ENCODE measurements around the gene PRDM16.

DNA sequence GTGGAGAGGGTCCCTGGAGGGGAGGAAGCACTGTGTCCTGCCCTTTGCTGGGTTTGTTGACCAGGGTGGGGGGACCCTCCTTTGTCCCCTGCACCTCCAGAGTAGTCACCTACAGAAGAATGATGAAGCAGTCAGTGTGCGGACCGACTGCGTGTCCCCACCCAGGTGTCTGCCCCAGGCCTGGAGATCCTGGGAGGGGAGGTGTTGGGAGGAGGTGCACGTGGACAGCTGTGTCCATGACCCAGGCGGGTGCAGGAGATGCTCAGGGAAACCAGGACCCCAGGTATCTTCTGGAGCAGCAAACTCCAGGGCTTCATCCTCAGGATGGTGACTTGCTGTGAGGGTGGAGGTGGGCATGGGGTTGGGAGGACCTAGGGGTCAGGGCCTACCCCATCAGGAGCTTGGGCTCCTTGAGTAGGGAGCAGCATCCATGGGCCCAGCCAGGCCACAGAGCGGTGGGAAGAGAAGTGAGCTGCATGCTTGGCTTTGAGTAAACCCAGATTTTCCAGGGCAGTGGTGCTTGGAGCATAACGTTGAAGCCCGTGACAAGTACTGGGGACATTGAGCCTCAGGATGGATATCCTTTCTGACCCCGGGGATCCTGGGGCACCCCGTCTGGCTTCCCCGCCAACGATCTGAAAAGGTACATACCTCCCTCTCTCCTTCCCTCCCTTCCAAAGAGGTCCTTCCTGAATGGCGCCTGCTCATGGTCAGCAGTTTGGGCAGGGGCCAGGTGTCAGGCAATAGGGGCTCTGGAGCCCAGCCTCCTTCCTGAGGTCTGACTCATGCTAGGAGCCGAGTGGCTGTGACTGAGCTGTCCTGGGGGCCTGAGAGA is 34.1 kb upstream of the PRDM16 start:
- no peak for TF ChIP-seq POLR2A (IDR thresholded peaks at IDR 0.05)
- TF ChIP-seq, protein P1, sequence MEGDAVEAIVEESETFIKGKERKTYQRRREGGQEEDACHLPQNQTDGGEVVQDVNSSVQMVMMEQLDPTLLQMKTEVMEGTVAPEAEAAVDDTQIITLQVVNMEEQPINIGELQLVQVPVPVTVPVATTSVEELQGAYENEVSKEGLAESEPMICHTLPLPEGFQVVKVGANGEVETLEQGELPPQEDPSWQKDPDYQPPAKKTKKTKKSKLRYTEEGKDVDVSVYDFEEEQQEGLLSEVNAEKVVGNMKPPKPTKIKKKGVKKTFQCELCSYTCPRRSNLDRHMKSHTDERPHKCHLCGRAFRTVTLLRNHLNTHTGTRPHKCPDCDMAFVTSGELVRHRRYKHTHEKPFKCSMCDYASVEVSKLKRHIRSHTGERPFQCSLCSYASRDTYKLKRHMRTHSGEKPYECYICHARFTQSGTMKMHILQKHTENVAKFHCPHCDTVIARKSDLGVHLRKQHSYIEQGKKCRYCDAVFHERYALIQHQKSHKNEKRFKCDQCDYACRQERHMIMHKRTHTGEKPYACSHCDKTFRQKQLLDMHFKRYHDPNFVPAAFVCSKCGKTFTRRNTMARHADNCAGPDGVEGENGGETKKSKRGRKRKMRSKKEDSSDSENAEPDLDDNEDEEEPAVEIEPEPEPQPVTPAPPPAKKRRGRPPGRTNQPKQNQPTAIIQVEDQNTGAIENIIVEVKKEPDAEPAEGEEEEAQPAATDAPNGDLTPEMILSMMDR (IDR thresholded peaks at IDR 0.05): no peak
